Right lobe of liver (tissue), 4 donors: ENCODE results near the gene ZDHHC1.

Experiments
- CTCF ChIP-seq, 4 donors: fragments of 200-600 bp in 3 of 4; fragments of 450-650 bp in 1 of 4; IDR thresholded peaks; one replicate each; pipeline versions ENCODE4 v1.5.1 to v1.8.0; 2016 to 2022; ENCODE audit warnings: antibody characterized with exemption in 4 of 4, mild to moderate bottlenecking in 2 of 4
- POLR2A ChIP-seq: fragments of 450-650 bp; IDR thresholded peaks from one replicate; pipeline ENCODE4 v1.6.1; 2017; ENCODE audit warnings: antibody characterized with exemption, mild to moderate bottlenecking
- donor health status: DM: no; HTN: no; CAD: no.
- donor health status: DM: no; HTN: no; CAD: no.
- donor health status: DM: no; HTN: yes; CAD: no.

- no peak for TF ChIP-seq POLR2A
- no peak for TF ChIP-seq CTCF (IDR thresholded peaks at IDR 0.05)
Observed at GRCh38 chr16:67460168-67460567, 43.9 kb upstream of the ZDHHC1 start.
